GM10248 (cell line): ENCODE measurements around the gene CDCA7.
A peak's percentile ranks its signal among the peaks of the same experiment; 100 is the strongest.

Experiments
- CTCF ChIA-PET: fragments of 300-600 bp; sonication (Branson Sonifier 250); formaldehyde crosslinking; extraction: SDS; loops from one replicate; lab custom pipeline; 2021; ENCODE audit warnings: antibody characterized with exemption; lab: Yijun Ruan, JAX
- POLR2A ChIA-PET: fragments of 350-650 bp; sonication (Branson Sonifier 250); formaldehyde crosslinking; extraction: SDS; loops from one replicate; lab custom pipeline; 2020; ENCODE audit warnings: antibody characterized with exemption; lab: Yijun Ruan, JAX
- DNase-seq: peaks from one replicate; pipeline ENCODE4 v3.0.0; 2012; ENCODE audit errors: extremely low spot score
- TF ChIP-seq, protein P1 (sequence below): IDR thresholded peaks from 2 replicates; pipeline ENCODE4 v1.5.1; 2012; ENCODE audit warnings: mild to moderate bottlenecking, low read depth; ENCODE audit errors: extremely low read depth, missing control alignments, control extremely low read depth

The CDCA7 gene

DNA sequence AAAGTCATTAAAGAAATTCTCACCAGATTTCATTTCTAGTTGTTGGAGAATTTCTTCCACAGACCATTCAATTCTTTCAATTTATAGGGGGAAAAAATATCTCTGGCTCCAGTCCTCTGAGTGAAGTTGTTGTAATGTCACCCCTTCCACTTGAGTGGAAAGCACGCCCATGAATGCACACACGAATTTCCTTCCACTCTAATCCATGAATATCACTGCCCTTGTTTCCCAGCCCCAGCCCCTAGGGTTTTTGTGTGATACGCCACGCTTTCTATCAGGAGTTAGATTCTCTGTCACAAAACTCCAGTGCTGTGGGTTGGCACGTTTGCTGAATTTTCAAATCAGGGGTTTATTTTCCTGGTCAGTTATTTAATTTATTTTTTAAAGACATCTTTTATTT lies 38.1 kb downstream of the CDCA7 start:
- no peak for DNase-seq
- ChIA-PET CTCF (interaction anchor here (1.0 kb wide), 1 partner anchor 10 kb away, joined by 3 read pairs; no protein-coding TSS in a partner anchor), POLR2A (no interaction called here)
- TF ChIP-seq, protein P1, sequence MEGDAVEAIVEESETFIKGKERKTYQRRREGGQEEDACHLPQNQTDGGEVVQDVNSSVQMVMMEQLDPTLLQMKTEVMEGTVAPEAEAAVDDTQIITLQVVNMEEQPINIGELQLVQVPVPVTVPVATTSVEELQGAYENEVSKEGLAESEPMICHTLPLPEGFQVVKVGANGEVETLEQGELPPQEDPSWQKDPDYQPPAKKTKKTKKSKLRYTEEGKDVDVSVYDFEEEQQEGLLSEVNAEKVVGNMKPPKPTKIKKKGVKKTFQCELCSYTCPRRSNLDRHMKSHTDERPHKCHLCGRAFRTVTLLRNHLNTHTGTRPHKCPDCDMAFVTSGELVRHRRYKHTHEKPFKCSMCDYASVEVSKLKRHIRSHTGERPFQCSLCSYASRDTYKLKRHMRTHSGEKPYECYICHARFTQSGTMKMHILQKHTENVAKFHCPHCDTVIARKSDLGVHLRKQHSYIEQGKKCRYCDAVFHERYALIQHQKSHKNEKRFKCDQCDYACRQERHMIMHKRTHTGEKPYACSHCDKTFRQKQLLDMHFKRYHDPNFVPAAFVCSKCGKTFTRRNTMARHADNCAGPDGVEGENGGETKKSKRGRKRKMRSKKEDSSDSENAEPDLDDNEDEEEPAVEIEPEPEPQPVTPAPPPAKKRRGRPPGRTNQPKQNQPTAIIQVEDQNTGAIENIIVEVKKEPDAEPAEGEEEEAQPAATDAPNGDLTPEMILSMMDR, result no peak

DNA sequence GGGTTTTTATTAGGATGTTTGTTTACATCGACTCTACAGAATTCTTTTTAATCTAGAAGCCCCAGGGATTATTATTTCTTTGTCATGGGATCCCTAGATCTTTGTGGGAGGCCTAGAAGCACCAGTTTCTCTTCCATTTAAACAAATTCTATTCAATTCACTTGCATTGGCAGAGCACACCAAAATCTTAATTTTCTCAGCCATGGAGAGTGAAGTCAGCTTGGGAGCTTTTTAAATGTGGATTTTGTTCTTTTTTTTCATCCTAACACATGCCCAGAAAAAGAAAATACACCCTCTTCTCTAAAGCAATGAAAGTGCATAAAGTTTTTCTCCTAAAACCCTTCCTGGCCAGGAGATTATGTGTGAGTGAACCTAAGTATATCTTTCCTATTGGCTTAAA lies 38.5 kb downstream of the CDCA7 start:
- TF ChIP-seq, protein P1, result no peak
- DNase-seq, result no peak
- ChIA-PET CTCF (interaction anchor here (1.0 kb wide), 1 partner anchor 10 kb away, joined by 3 read pairs; no protein-coding TSS in a partner anchor), POLR2A (no interaction called here)

DNA sequence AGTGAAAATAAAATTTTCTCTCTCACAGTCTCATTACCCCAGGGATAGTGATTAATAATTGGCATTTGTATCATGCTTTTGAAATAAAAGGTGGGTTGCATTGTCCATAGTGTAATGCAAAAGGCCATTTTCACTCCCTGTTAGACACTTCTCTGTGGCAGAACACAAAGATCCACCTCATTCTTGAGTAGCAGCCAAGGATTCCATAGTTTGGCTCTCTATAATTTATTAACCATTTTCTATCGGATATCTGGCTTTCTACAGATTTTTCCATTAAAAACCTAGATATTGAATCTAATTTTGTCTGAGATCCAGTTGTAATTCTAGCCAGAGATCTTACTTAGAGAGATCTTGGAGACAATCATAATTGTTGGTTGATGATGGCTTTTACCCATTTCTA lies 39.0 kb downstream of the CDCA7 start:
- POLR2A ChIA-PET, result no interaction called here
- CTCF ChIA-PET, result interaction anchor here (1.0 to 1.6 kb wide), 2 partner anchors 9 kb away, joined by 3 to 6 read pairs; no protein-coding TSS in a partner anchor
- DNase-seq, result no peak
- TF ChIP-seq, protein P1, result no peak

DNA sequence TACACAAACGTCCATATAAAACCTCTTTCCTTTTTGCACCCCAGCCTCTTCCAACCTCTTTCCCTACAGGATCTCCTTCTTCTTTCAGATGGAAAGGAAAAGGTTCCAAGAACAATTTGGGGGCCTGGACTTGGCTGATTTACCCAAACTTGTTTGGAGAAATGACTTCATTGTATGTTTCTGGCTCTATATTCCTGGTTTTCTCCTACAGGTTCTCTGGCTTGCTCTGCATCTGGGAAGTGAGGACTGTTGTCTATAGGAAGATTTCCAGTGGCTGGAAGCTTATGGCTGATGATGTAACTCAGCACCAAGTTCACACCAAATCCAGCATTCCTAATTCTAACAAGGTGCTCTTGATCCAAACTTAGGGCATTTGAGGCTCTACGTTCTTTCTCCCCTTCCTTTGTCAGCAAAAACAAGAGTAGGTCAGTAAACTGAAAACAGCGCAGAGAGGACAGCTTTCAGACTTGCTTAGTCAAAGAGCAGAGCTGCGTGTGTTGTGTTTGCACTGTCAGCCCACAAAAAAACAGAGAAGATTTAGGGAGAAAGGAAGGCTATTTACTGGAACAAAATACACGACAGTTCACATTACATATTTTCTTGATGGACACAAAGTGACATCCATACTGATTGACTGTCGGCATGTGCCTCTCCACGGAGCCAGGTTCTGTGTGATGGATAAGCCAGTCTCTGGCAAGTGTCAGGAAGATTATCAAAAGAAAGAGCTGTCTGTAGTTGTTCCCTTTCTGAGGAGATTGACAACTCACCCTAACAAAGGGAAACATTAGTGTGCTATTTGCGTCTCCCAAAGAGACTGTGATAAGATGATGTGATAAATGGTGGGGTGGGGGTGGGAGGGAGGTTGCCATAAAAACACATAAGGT lies 39.7 kb downstream of the CDCA7 start:
- no peak for DNase-seq
- POLR2A ChIA-PET, result no interaction called here
- TF ChIP-seq, protein P1, result no peak
- CTCF ChIA-PET, result interaction anchor here (1.0 to 2.5 kb wide), 5 partner anchors 9 to 367 kb away, joined by 3 to 9 read pairs (median 6); no protein-coding TSS in a partner anchor

DNA sequence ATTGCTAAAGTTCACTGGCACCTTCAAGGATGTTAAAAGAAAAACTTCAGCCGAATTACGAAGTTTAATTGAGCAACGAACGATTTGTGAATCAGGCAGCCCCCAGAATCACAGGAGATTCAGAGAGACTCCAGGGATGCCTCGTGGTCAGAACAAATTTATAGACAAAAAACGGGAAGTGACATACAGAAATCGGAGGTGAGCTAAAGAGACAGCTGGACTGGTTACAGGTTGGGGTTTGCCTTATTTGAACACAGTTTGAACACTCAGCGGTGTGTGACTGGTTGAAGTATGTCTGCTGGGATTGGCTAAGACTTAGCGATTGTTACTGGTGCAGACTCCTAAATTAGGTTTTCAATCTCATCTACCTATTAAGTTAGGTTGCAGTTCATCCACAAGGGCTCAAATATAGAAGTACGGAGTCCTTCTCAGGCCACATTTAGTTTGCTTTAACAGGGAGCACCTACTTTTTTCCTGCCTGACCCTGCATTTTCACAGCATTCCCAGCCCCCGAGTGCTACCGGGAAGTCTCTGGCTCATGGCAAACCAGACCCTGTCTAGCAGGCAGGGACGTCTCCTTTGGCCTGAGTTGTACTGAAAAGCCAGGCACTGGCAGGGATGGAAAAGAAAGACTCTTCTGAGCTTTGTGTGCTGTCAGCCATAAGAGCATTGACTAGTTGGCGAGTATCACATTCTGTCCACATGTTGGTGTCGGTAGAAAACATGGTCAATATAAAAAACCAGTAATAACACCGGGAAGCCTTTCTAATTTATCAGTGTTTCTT lies 41.1 kb downstream of the CDCA7 start:
- TF ChIP-seq, protein P1, result no peak
- DNase-seq, result no peak
- ChIA-PET CTCF (interaction anchor here (1.0 to 2.5 kb wide), 4 partner anchors 15 to 368 kb away, joined by 3 to 9 read pairs (median 4); no protein-coding TSS in a partner anchor), POLR2A (no interaction called here)

DNA sequence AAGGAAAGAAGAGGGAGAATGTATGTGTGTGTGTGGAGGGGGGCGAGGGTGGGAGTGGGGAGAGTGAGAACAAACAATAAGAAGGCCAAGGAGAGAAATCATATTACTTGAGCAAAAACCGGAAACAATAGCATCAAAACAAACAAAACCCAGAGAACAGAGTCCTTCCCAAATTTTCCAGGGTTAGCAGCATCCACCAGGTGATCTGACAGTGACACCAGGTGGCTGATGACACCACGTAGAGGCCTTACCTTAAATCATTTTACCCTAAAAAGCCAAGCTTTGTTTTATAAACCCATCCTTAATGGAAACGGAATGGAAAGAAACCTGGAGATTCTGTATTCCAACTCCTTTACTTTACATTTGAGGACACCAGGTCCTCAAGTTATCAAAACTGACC lies 42.9 kb downstream of the CDCA7 start:
- DNase-seq, result no peak
- TF ChIP-seq, protein P1, result peak; percentile 33
- ChIA-PET CTCF (interaction anchor here (1.2 to 4.2 kb wide), 2 partner anchors 121 to 370 kb away, joined by 3 to 24 read pairs; no protein-coding TSS in a partner anchor), POLR2A (no interaction called here)
